ENCODE data around the gene ROBO3.

DNA sequence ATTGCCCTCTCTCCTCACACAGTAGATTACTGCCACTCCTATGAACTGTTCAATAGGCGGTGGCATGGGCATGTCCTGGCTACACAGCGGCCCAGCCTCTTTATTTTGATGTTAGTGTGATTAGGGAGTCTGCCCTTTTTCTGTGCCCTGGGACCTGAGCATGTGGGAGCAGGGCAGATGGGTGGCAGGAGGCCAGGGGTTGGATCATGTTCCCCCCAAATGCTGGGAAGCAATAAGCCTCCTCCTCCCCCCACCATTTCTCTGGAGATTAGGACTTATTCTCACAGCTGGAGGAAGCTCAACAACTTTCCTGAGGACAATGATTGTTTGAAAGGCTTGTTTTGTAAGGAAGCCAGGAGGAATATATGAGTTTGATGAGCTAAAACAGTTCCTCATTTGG, 54.7 kb downstream of the ROBO3 start:
- TF ChIP-seq, protein P1, sequence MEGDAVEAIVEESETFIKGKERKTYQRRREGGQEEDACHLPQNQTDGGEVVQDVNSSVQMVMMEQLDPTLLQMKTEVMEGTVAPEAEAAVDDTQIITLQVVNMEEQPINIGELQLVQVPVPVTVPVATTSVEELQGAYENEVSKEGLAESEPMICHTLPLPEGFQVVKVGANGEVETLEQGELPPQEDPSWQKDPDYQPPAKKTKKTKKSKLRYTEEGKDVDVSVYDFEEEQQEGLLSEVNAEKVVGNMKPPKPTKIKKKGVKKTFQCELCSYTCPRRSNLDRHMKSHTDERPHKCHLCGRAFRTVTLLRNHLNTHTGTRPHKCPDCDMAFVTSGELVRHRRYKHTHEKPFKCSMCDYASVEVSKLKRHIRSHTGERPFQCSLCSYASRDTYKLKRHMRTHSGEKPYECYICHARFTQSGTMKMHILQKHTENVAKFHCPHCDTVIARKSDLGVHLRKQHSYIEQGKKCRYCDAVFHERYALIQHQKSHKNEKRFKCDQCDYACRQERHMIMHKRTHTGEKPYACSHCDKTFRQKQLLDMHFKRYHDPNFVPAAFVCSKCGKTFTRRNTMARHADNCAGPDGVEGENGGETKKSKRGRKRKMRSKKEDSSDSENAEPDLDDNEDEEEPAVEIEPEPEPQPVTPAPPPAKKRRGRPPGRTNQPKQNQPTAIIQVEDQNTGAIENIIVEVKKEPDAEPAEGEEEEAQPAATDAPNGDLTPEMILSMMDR (IDR thresholded peaks at IDR 0.05), result no peak
- TF ChIP-seq EZH2 (IDR thresholded peaks at IDR 0.05; ENCODE audit: borderline replicate concordance, insufficient read depth, low read depth, low read length, poor library complexity, severe bottlenecking), result no peak
